ENCODE results near the gene MISP.

DNA sequence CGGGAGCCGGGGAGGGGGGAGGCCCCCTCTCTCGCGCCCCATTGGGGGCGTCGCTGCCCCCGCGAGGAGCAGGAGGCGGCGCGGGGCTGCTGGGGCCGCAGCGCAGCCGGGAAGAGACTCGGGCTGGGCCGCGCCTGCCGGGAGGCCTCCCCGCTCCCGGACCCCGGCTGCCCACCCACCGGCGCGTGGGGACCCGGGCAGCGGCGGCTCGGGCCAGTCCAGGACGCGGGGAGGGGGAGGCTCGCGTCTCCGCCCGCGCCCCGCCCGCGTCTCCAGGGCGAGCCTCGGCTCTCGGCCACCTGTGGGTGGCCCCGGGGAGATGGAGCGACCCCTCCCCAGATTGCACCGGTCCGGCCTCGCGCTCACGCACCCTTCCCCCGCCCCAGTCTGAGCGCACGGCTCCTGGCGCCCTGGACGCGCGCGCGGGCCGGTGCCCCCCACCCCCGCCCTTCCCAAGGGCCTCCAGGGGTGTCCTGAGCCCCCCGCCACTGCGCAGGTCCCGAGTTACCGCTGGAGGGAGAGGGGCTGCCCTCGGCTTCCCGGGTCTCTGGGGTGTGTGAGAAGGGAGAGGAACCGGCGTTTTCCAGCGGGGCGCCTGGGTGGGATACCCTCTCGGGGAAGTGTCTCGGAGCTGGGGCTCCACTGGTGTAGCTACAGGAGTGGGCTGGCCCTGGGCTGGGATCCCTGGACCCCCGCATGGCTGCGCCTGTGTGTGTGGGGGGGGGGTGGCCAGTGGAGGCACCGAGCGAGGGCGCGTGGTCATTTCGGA, 41.5 kb upstream of the MISP start:
- no peak for TF ChIP-seq YY1 (IDR thresholded peaks at IDR 0.05; ENCODE audit: low read depth)
- TF ChIP-seq, protein P1, sequence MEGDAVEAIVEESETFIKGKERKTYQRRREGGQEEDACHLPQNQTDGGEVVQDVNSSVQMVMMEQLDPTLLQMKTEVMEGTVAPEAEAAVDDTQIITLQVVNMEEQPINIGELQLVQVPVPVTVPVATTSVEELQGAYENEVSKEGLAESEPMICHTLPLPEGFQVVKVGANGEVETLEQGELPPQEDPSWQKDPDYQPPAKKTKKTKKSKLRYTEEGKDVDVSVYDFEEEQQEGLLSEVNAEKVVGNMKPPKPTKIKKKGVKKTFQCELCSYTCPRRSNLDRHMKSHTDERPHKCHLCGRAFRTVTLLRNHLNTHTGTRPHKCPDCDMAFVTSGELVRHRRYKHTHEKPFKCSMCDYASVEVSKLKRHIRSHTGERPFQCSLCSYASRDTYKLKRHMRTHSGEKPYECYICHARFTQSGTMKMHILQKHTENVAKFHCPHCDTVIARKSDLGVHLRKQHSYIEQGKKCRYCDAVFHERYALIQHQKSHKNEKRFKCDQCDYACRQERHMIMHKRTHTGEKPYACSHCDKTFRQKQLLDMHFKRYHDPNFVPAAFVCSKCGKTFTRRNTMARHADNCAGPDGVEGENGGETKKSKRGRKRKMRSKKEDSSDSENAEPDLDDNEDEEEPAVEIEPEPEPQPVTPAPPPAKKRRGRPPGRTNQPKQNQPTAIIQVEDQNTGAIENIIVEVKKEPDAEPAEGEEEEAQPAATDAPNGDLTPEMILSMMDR (IDR thresholded peaks at IDR 0.05) = no peak
- TF ChIP-seq RAD21 (IDR thresholded peaks at IDR 0.05; ENCODE audit: low read length) = no peak

Measured in SK-N-SH (cell line).